Dedifferentiated amniotic fluid mesenchymal stem cell (primary cell): ENCODE measurements around the gene RNF19B.
"Not testable (repeated sequence)": the region's sequence is repeated elsewhere in the genome, so short reads cannot be mapped to it uniquely, and the experiment has no call there.

Experiments used
- DNase-seq: peaks from one replicate; pipeline ENCODE4 v3.0.0-alpha.2; 2016; ENCODE audit errors: extremely low spot score

RNF19B gene

DNA sequence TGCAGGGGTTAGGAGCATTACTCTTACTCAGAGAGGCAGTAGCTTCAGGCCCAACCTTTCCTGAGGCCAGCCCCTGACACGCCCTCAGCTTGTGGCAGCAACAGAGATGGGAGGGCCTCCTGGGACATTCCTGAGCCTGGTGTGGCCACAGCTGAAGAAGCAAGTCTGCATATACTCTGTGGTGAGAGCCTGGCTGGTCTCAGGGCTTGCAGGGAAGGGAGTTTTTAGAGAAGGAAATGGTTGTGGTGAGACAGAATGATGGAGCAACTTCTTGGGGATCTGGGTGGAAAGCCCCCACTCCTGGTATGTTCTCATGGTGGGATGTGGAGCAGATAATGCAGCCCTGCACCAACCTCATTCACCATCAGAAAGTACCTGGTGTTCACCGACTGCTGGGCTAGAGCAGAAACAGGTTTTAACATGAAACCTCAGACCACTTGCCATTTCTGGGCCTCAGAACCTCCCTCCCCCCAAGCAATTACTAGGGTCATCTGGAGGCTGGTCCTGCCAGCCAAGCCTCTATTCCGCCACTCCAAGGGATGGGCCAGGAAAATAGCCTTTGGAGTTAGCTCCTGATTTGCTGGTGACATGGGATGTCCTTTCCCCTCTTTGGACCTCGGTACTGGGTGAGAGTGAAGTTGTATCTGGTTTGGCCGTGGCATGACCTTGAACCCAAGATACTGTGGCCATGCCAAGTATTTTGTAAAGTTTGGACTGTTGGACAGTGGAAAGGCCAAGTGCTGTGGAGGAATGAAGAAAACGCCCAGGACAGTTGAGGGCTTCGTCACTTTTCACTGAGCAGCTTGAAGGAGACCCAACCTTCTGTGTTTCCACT lies 28.1 kb upstream of the RNF19B start:
- peak; percentile 86 for DNase-seq

DNA sequence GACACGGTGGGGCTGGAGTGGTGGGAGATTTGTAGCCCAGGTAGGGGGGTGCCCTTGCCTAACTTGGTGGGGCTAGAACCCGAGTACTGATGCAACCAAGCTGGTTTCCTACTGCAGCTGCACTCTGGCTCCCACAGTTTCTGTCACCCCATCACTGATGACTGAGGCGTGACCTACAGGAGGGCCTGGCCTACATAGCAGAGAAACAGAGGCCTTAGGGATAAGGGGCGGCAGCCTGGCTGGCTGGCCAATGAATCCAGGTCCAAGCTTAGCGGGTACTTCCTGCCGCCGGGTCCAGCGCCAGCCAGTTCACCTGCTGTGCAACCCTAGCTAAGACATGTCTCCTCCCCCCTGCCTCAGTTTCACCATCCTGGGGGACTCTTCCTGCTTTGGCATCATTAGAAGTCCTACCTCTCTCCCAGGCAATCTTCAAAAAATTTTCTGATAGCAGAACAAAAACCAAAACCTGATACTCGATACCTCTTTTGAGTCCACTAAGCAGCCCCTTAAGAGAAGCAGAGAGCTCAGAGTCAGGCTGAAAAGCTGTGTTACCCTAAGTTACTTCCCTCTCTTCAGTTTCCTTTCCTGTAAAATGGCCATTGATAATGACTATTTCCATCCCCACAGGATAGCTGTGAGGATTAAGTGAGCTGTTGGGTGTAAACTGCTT lies 27.3 kb upstream of the RNF19B start:
- DNase-seq: no peak

DNA sequence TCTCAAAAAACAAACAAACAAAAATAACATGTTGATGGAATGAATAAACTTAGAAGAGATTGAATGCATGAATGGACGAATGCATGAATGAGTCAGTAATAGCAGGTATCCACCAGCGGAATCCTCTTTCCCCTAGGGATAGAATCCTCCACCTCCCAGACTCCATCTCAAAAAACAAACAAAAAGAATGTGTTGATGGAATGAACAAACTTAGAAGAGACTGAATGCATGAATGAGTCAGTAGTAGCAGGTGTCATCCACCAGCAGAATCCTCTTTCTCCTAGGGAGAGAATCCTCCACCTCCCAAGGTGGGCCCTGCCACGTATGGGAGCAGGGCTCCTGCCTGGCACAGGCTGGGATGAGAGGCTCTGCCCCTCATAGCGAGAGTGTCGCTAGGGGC lies 26.8 kb upstream of the RNF19B start:
- DNase-seq: no peak

DNA sequence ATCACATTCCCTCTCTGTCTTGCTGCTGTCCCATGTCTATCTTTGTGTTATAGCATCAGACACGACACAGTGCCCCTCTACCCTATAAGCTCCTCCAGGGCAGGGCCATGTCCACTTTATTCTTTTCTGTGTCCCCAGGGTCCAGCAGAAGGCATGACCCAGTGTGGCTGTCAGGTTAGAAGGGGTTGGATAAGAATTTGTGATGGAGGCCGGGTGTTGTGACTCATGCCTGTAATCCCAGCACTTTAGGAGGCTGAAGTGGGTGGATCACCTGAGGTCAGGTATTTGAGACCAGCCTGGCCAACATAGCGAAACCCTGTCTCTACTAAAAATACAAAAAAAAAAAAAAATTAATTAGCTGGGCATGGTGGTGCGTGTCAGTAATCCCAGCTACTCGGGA lies 26.3 kb upstream of the RNF19B start:
- DNase-seq: no peak

DNA sequence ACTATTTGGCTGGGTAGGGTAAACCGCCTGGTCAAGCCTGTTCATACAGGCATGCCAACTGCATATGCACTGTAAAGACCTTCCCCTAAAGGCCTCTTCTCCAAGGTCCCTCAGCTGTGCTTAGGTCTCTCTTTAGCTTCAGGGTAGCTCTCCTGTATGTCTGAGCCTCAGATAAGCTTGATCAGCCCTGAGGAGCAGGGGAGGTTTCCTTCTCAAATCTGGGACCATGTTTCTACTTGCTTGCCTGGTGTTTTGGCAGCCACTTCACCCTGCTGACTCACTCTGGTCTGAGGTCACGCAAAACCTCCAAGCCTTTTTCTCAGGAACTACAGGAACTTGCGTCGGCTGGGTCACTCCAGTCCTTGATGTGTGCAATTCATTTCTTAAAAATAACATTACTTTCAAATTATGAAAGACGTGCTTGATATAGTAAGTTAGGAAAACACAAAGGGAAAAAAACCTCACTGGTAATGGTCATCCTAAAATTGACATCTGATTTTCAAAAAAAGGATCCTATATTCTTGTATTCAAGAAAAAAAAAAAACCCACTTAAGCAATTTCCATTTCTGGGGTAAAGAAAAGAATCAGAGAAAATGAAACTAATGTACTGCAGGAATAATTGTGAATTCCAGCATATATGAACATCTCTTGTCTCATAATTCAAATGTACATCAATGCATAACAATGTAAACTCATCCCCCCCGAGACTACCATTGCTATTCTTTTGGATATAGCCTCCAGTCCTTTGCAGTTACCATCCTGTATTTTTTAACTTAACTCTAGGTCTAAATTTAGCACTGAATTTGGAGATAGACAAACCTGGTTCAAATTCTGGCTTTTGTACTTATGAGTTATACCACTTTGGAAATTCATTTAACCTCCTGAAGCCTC lies 24.8 kb upstream of the RNF19B start:
- DNase-seq: peak; percentile 92

DNA sequence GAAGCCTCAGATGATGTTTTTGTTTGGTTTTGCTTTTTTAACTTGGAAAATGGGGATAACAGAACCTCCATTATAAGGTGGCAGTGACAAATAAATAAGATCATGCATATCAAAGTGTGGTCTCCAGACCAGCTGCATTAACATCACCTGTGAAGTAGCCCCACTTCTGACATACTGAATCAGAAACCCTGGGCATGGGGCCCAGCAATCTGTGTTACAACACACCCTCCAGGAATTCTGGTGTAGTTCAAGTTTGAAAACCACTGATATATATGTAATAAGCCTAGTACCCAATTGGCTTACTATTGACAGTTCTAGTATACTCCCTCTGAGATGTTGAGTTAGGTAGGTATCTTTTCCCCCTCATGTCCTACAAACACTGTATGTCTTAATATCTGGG lies 24.1 kb upstream of the RNF19B start:
- peak; percentile 52 for DNase-seq

DNA sequence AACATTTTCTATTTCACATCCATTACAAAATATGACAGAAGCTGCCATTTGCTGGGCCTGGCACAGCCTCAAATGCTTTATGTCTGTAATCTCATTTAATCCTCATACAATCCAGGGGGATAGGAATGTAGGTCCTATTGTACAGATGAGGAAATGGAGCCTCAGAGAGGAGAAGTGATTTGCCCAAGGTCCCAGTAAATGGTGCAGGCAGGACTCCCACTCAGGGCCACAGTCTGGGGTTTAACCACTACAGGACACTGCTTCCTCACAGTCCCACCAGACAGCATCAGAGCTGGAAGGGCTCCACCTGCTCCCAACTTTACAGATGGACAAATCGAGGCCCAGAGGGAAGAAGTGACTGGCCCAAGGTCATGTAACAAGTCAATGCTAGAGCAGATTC lies 20.6 kb upstream of the RNF19B start:
- DNase-seq: no peak

DNA sequence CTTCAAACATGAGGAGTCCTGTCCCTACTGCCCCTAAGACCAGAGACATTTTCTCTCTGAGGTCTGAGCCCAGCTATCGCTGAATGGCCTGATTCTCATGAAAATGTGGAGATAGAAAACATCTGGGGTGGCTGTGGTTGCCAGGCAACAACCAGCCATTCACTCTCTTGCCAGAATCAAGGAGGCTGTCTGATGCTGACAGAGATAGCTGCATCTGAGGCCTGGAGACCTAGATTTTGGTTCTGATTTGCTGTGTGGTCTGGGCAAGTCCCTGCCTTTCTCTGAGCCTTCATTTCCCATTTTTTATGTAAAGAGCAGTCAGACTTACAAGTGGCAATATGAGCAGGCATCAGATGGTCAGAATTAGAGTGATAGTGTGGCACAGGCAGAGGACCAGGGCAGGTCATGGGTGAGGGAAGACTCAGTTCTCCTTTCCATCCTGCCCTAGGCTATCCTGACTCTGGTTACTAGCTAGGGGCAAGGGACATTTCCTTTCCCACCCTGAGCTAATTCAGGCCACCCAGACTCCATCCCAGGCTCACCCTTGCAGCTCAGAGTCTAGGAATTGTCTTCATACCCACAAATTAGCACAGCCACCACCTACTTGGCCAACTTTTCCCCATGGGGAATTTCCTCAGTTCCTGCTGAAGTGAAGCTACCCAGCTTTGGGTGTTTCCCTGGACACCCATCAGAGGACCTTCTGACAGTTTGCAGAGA lies 20.0 kb upstream of the RNF19B start:
- DNase-seq: no peak

DNA sequence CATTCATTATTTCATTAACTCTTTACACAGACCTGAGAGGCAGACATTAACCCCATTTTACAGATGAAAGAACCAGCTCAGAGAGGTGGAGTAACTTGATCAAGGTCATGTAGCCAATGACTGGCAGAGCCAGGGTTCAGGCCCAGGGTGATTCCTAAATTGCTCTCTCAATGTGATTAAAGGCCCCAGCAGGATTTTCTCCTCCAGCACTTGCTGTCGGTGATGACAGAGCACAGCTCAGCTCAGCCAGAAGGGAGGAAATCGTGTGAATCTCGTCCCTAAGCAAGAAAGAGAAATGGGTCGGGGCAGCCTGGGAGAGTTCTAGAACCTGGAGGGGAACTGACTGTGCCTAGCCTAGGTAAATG lies 19.5 kb upstream of the RNF19B start:
- no peak for DNase-seq

DNA sequence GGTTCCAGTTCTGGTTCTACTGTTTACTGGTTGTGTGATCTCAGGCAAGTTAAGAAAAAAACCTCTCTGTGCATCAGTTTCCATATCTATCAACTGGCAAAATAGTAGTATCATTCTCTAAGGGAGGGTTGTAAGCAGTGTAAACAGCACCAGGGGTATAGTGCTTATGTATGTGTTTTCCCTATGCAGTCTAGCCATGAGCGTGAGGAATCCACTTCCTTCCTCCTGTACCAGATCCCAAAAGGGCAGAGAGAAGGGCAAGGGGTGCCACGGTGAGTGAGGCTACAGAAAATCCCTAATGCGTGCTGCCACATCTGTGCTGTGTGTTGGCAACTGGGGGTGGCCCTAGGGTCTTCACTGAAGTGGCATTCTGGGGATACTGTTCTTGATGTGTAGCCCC lies 18.4 kb upstream of the RNF19B start:
- DNase-seq: no peak

DNA sequence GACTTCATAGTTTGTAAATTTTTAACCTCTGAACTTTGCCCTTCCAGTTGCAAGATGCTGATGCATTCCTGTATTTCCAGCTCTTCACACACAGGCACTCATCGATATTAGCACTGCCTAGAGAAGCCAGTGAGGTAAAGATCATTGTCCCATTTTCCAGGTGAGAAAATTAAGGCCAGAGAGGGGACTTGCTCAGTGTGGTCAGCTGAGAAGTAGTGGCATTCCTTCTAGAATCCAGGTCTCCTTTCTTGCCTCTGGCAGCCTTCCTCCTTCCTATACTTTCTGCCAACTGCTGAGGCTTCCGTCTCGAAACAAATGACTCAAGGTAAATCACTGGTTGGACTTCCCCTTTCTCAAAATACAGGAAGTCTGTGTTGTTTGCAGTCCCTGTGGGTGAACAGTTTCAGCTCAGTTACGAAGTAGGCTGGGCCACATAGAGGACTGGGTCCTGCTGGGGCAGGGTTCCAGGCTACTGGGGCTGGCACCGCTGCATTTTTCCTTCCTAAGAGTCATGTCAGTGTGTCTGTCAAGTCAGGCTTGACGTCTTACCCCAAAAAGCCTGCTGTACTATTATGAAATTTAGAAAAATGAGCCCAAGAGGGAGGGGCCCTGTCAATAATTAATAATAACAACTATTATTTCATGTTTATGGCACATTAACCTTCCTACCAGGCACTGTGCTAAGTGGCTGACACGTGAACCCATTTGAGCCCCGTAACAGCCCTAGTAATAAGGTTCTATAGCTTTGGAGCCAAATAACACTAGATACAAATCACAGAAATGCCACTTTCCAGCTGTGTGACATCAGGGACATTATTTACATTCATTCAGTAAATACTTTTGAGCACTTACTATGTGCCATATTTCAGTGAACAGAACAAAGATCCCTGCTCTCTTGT lies 16.6 kb upstream of the RNF19B start:
- DNase-seq: no peak

DNA sequence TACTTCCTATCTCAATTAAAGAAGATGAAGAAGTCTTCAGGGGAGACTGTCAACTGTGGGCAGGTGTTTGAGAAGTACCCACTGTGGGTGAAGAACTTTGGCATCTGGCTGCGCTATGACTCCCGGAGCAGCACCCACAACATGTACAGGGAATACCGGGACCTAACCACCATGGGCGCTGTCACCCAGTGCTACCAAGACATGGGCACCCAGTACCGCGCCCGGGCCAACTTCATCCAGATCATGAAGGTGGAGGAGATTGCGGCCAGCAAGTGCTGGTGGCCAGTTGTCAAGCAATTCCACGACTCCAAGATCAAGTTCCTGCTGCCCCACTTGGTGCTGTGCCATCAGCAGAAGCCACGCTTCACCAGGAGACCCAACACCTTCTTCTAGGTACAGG lies 15.5 kb upstream of the RNF19B start:
- no peak for DNase-seq

DNA sequence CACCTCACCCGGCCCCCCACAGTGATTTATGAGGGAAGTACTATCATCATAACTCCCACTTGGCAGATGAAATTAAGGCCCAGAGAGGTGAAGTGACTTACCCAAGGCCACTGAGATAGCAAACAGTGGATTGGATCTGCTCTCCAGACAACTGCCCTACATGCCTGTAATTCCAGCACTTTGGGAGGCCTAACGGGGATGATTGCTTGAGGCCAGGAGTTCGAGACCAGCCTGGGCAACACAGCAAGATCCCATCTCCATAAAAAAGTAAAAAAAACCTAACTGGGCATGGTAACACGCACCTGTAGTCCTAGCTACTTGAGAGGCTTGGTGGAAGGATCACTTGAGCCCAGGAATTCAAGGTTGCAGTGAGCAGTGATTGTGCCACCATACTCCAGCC lies 14.2 kb upstream of the RNF19B start:
- DNase-seq: no peak

DNA sequence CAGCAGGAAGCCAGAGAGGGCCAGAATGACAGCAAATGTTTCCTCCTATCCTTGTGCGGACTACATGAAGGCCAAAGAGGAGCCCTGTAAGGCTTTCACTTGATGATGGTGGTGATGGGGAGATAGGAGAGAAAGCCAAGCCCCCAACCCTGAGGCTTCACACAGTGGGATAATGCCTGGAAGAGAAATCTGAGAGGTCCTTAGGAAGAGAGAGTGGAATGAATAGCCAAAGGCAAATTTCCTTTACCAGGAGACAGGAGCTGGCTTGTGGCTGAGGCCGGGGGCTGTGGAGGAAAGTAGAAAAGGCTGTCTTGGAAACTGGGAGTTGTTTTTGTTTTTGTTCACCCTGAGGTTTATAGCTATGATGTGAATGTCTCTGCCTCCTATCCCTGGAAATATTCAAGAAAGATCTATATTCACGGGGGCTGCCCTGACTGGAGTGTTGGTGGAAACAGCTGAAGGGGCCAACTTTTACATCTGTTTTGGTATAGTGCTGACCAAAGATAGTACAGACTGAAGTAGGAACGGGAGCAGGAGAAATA lies 13.0 kb upstream of the RNF19B start:
- DNase-seq: no peak

DNA sequence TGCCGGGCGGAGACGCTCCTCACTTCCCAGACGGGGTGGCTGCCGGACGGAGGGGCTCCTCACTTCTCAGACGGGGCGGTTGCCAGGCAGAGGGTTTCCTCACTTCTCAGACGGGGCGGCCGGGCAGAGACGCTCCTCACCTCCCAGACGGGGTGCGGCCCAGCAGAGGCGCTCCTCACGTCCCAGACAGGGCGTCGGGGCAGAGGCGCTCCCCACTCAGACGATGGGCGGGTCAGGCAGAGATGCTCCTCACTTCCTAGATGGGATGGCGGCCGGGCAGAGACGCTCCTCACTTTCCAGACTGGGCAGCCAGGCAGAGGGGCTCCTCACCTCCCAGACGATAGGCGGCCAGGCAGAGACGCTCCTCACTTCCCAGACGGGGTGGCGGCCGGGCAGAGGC lies 10.4 kb upstream of the RNF19B start:
- not testable (repeated sequence) for DNase-seq

DNA sequence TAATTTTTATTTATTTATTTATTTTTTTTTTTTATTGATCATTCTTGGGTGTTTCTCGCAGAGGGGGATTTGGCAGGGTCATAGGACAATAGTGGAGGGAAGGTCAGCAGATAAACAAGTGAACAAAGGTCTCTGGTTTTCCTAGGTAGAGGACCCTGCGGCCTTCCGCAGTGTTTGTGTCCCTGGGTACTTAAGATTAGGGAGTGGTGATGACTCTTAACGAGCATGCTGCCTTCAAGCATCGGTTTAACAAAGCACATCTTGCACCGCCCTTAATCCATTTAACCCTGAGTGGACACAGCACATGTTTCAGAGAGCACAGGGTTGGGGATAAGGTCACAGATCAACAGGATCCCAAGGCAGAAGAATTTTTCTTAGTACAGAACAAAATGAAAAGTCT lies 8.8 kb upstream of the RNF19B start:
- not testable (repeated sequence) for DNase-seq

DNA sequence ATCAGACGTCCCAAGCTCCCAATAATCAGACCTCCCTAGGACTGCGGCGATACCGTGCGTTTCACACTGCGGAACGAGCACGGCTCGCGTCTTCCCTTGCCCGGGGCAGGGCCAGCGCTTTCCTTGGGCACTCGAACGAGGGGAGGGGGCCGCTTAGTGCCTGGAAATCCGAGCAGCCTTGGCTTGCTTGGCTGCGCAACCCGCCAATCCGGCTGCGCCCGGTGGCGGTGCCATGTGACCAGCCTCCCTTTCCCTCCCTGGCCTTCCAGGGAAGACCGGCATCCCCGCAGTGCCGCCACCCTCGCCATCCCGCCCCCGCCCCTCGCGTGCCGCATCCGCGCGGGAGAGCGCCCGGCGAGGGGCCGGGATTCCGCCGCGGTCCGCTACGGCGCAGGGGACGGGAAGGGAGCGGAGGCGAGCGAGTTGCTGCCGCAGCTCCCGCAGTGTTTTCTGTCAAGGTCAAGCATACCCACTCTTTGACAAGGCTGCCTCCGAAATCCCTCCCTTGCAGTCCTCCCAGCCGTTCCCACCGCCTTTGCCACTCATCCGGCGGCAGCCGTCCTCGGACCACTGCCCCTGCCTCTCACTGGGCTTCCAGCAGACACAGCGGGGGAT lies 8.3 kb upstream of the RNF19B start:
- DNase-seq: no peak

DNA sequence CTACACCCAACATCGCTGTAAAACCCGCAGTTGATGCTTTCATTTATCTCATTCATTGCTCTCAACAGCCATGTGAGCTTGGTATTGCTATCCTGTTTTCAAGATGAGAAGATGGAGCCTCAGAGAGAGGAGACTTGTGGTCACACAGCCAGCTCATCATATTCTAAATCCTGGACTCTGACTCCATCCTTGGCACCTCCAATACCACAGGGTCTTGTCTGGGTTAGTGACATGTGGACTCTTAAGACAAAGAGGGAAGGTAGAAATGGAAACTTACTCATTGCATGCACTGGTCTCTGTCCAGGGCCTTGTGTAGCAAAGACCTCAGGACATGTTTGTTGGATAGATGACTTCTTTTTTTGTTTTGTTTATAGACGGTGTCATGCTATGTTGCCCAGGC lies 7.0 kb upstream of the RNF19B start:
- DNase-seq: no peak

DNA sequence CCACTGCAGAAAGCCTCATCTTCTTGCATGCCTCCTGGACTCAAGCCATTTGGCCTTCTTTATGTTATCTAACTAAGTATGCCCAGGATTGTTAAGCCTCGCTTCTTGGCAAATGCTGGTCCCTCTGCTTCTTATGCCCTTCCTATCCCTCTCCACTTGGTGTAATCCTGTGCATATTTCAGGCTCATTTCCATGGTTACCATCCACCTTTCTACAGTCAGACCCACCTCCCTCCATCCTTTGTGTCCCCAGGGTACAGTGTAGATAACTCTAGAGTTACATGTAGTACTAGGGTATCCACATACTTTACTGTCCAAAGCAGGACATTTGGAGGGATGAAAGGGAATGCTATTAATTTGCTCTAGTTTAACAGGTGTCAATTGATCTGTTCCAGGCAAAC lies 6.5 kb upstream of the RNF19B start:
- DNase-seq: no peak

DNA sequence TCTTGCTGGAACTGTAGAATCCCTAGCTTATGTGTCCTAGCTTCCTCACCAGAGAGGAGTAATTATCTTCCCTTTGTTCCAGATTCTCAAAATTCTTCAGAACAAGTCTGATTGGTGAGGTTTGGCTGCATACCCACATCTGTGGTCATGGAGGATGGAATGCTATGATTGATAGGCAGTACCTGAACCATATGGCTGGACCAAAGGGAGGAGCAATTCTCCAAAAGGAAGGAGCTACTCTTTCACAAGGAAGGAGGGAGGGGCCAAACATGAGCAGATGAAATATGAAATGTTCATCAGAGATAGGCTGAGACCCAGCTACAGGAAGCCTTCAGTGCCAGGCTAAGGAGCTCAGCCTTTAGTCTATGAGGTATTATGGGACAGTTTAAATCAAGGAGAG lies 5.0 kb upstream of the RNF19B start:
- no peak for DNase-seq
